Measurements from ENCODE around the gene MAZ.

The MAZ gene

DNA sequence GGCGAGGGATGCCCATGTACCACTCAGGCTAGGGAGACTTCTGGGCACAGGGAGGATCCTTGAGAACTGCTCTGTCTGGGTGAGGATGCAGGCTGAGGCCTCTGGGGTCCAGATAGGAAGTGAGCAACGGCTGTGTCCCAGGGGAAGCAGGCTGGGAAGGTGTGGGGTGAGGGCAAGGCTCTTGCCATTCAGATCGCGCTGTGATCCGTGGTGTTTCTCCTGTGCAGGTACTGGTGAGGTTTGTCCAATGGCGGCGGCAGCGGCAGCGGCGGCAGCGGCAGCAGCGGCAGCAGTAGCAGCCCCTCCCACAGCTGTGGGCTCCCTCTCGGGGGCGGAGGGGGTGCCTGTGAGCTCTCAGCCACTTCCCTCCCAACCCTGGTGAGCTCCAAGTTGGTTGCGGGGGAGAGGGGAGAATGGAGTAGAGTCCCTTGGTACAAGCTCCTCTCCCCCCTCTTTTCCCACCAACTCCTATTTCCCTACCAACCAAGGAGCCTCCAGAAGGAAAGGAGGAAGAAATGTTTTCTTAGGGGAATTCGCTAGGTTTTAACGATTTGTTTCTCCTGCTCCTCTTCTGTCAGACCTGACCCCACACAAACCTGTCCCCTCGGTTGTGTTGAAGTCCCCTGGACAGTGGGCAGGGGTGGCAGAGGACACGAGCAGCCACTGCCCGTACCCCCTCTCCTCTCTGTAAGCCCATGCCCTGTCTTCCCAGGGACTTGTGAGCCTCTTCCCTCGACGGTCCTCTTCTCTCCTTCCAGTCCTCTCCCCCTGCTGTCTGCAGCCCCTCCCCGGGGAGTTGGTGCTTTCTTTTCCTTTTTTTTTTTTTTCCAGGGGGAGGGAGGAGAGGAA, 3.7 kb downstream of the MAZ start:
- DNase-seq (ENCODE audit: low read depth): no peak

DNA sequence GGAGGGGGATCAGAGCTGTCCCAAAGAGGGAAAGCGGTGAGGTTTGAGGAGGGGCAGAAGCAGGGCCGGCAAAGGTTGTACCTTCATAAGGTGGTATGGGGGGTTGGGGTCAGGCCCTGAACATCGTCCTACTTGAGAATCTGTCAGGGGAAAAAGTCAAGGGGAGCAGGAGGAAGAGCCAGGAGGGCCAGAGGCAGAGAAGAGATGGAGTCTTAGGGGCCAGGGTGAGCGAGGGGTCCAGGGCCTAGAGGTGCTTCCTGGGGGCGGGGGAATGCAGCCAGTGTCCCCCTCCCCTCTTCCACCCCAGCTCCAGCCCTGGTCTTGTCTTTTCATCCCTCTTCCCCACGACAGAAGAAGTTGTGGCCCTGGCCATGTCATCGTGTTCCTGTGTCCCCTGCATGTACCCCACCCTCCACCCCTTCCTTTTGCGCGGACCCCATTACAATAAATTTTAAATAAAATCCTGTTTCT, 4.4 kb downstream of the MAZ start:
- DNase-seq (ENCODE audit: low read depth): no peak

DNA sequence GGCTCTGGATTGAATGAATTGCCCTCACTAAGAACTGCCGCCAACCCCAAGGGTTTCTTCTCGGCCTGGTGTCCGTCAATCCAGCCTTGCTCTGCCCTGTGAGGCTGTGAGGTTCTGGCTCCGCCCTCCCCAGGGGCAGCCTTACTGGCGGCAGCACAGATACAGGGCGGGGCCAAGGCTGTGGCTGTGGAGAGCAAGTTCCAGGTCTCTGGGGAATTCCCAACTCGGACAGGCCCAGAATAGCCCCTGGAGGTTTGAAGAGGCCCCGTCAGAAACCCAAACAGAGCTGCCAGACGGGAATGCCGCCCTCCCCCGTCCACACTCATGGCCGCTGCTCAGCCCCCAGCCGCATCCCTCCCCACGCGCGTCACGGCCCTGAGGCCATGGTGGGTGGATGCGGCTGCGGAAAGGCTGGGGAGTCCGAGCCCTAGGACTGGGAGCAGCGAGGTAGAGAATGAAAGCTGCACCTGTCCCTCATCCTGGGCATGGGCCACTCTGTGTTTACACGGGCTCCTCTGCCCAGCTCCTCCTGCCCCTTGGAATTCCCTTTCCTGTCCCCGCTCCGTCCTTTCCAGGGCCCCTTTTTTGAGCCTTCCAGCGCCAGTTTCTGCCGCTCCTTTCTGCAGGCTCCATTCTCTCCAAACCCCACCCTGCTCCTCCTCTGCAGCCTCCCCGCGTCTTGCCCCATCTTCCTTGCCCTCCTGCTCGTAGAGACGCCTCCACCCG, 5.0 kb downstream of the MAZ start:
- peak; percentile 91 for DNase-seq (ENCODE audit: low read depth)

DNA sequence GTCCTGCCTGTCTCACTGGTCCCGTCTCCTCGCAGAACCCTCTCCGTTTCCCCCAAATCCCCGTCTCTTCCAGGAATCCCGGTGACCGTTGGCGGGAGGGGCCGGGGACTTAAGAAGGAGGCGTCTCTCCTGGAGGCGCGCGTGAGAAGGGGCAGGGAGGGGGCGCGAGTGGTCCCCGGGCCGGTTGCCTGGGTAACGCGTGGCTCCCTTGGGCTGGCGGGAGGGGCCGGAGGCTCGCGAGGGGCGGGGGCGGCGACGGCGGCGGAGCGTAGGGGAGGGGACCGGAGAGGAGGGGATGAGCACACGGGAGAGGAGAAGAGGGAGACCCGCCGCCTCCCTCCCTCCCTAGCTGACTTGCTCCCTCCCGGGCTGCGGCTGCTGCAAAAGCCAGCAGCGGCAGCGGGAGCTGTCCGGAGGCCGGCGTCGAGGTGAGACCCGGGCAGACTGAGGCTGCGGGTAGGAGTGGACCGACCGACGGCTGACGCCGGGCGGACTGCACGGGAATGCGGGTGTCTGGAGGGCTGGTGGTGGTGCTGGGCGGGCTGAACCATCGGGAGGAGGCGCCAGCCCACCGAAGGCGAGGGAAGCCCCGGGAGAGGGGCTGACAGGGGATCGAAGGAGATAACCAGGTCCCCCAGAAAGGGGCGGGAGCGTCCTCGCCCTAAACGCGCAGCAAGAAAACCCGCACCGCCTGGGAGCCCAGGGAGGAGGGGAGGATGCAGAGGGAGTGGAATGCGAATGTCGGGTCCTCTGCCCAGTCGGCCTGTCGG, 5.8 kb downstream of the MAZ start, which contains the start of gene PRRT2:
TSS of gene PRRT2 (plus strand) at position 298 of the 770 bp plus-strand sequence. CDS start 862 bp downstream, outside the sequence.
- no peak for DNase-seq (ENCODE audit: low read depth)

DNA sequence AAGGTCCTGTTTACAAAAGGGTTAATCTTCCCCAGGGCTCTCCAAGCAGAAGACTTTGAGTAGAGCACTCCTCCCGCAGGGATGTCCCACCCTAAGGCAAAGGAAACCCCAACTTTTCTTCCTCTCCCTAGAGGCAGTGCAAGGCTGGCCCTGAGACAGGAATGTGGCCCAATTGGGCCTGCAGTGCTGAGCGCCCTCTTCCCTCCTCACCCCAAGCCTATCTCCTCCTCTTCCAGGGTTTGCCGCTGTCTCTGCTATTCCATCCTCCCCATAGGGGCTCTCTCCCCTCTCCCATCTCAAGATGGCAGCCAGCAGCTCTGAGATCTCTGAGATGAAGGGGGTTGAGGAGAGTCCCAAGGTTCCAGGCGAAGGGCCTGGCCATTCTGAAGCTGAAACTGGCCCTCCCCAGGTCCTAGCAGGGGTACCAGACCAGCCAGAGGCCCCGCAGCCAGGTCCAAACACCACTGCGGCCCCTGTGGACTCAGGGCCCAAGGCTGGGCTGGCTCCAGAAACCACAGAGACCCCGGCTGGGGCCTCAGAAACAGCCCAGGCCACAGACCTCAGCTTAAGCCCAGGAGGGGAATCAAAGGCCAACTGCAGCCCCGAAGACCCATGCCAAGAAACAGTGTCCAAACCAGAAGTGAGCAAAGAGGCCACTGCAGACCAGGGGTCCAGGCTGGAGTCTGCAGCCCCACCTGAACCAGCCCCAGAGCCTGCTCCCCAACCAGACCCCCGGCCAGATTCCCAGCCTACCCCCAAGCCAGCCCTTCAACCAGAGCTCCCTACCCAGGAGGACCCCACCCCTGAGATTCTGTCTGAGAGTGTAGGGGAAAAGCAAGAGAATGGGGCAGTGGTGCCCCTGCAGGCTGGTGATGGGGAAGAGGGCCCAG, 6.7 kb downstream of the MAZ start:
- DNase-seq (ENCODE audit: low read depth): no peak

DNA sequence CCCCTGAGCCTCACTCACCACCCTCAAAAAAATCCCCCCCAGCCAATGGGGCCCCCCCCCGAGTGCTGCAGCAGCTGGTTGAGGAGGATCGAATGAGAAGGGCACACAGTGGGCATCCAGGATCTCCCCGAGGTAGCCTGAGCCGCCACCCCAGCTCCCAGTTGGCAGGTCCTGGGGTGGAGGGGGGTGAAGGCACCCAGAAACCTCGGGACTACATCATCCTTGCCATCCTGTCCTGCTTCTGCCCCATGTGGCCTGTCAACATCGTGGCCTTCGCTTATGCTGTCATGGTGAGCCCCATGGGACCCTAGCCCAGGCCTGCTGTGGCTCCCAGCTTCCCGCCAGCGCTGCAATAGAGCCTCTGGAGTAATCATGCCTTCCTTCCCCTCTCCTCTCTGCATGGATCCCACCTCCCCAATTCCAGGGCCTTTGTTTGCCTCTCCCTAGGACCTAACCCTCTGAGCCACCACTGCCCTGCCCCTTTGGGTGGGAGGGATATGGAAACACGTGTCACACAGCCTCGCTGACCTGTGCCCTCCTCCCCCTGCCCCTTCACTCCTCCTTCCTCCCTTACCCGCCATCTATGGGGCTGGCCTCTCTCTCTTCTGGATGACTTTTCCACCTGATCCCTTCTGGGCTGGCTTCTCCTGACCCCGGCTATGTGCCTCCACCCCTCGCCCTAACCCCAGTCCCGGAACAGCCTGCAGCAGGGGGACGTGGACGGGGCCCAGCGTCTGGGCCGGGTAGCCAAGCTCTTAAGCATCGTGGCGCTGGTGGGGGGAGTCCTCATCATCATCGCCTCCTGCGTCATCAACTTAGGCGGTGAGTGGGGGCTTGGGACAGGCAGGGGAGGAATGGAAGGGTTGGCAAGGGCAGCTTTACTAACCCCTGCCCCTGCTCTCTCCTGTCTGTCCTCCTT, 7.6 kb downstream of the MAZ start:
- DNase-seq (ENCODE audit: low read depth): no peak

DNA sequence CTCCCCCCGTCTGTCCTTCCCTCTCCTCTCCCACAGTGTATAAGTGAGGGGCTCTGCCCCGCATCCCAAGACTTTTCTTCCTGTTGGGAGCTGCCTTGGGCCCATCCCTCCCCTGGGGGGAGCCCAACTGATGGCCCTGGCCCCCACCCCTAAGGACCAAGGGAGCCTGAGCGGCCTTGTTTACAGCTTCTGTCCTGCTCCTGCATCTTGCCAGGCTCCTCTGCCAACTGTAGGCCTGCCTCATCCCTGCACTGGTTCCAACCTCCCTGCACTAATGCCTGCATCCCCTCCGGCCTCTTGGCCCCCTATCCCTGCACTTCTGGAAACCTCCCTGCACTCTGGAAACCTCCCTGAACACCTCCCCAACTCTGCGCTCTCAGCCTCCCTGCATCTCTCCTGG, 8.3 kb downstream of the MAZ start:
- no peak for DNase-seq (ENCODE audit: low read depth)

DNA sequence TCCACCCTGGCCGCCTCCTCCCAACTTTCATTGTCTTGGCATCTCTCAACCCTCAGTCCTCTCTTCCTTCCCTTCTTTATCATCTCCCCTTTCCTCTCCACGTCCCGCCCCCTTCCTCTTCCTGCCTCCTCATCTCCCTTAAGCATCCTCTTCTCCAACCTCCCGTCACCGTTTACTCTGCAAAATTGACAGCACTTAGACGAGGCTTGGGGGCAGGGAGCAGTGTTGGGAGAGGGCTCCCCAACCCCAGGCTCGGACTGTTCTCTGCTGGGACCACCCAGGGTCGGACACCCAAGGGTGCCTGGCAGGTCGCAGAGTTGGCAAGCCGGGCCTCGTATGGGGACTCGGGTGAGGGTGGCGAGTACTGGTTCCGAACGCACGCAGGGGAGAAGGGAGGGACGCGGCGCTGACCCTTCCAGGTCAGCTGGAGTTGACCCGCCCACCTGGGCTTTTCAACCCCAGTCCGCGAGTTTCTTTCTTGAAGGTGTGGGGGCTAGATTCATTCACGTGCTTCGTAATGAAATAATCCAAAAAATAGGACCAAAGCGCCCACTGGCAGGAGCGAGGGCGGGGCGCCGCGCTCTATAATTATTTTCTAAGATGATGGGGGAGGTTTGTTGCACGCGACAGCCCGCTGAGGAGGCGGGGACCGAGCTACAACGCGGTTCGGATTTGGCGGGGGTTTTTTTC, 8.8 kb downstream of the MAZ start:
- no peak for DNase-seq (ENCODE audit: low read depth)

DNA sequence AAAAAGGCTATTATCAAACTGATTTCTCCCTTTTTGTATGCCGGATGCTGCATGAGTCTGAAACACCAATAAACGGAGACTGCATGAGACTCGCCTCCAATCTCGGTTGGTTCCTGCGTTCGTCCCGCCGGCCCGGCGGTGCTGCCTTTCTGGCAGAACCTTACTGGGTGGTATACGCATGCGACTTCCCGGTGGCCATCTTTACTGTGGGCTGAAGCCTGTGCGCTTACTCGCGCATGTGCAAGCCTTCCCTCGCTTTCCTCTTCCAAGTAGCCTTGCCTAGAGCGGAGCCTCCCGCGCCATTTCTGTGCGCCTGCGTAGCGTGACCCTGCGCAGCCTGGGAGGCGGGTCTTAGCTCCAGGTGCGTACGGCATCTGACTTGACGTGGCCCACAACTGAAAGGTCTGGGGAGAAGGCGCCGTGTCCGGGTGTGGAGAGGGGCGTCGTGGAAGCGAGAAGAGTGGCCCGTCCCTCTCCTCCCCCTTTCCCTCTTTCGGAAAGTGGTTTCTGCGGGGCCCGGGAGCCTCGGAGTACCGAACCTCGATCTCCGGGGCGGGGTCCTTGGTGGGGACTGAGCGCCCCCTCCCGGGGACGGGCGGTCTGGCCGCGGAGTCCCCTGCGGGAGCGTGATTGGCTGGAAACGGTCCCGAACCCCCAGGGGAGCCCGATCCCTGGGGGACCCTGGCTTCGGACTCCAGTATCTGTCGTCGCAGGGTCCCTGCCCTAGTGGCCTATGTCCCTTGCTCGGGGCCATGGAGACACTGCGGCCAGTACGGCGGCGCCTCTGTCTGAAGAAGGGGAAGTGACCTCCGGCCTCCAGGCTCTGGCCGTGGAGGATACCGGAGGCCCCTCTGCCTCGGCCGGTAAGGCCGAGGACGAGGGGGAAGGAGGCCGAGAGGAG, 9.7 kb downstream of the MAZ start, which contains the start of gene PAGR1:
TSS of gene PAGR1 (plus strand) at position 360 of the 901 bp plus-strand sequence. CDS start at position 734, 374 bp downstream.
- DNase-seq (ENCODE audit: low read depth): peak; percentile 98

DNA sequence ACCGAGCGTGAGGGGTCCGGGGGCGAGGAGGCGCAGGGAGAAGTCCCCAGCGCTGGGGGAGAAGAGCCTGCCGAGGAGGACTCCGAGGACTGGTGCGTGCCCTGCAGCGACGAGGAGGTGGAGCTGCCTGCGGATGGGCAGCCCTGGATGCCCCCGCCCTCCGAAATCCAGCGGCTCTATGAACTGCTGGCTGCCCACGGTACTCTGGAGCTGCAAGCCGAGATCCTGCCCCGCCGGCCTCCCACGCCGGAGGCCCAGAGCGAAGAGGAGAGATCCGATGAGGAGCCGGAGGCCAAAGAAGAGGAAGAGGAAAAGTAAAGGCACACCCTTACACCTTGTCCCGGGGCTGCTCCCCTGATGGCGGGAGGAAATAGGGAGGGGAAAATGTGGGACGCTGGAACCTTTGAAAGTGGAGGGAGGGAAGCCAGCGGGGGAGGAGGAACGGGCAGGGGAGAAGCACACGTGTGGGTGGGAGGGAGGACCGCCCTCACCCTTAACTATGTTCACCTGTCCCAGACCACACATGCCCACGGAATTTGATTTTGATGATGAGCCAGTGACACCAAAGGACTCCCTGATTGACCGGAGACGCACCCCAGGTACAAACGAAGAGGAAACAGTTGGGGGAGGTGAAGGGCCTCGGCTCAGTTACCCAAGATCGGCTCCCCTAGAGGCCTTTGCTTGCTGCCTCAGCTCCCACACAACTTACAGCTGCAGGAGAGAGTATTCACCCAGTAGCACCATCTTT, 10.5 kb downstream of the MAZ start:
- no peak for DNase-seq (ENCODE audit: low read depth)

DNA sequence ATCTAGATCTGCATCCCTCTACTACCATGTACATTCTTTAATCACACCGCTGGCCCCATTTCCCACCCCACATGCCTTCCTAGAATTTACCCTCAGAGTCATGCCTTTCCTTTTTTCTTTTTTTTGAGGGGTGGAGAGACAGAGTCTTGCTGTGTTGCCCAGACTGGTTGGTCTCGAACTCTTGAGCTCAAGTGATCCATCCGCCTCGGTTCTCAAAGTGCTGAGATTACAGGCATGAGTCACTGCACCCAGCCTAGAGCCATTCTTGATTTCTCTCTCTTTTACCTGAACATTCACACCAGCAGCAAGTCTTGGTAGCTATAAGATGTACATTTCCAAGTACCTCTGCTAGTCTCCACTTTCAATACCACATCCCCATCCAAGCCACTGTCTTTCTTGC, 11.8 kb downstream of the MAZ start:
- DNase-seq (ENCODE audit: low read depth): no peak

DNA sequence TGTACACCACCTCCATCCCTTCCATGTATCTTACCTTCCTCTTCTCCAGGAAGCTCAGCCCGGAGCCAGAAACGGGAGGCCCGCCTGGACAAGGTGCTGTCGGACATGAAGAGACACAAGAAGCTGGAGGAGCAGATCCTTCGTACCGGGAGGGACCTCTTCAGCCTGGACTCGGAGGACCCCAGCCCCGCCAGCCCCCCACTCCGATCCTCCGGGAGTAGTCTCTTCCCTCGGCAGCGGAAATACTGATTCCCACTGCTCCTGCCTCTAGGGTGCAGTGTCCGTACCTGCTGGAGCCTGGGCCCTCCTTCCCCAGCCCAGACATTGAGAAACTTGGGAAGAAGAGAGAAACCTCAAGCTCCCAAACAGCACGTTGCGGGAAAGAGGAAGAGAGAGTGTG, 13.2 kb downstream of the MAZ start:
- no peak for DNase-seq (ENCODE audit: low read depth)

DNA sequence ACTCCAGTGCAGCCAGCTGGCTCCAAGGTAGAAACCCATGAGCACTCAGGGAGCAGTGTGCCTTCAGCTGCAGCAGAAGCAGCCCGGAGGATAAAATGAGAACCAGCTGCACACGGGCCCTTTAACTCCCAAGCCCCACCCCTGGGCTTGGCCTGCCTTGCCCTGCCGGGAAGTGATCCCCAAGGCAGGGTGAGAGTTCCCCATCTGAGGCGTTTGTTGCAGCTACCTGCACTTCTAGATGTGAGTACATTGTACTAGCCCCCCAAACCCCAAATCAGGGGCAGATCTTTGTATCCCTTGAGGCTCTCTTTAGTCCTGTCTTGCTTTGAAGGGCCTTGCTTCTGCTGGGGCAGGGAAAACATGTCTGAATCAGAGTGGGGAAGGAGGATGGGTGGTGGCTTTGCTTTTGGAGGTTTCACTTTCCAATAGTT, 14.0 kb downstream of the MAZ start, which contains the start of gene MVP:
TSS of gene MVP (plus strand) at position 192 of the 431 bp plus-strand sequence. CDS start 10,088 bp downstream, outside the sequence.
- no peak for DNase-seq (ENCODE audit: low read depth)

DNA sequence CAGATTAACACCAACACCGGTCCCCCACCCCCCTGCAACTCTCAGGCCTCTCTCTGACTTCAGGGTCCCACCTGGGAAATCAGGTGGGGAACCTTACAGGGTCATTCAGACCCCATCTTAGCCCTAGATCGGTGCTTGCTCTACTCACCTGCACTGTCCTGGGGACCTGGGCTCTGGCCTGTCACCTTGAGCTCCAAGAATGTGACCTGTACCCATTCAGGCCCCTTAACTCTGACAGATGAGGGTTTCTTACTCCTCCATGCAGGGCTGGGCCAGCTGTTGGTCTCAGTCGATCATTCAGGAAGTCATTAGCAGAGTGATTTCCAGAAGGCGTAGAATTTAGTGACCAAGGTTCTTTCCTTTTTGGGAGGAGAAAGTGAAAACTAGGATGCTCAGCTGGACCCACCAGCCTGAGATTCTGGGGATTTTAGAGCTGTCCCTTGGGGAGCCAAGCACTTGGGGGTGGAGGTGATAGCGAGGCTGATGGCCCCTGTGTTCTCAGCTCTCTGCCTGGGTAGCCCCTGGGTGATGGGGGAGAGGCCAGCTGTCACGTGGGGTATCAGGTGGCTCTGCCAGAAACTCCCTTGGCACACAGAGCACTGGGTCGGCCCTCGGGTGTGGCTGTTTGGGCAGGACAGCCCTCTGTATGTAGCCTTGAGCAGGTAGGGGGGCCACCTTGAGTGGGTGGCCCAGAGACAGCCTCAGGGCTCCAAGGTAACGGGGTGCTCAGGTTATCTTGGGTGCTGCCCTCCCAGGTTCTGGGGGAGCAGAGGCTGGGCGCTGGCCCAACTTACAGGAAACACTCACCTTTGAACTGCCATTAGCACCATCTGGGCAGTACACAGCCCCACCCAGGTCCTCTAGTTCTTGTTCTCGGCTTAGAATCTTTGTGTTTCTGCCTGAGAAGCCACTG, 14.7 kb downstream of the MAZ start:
- DNase-seq (ENCODE audit: low read depth): no peak

DNA sequence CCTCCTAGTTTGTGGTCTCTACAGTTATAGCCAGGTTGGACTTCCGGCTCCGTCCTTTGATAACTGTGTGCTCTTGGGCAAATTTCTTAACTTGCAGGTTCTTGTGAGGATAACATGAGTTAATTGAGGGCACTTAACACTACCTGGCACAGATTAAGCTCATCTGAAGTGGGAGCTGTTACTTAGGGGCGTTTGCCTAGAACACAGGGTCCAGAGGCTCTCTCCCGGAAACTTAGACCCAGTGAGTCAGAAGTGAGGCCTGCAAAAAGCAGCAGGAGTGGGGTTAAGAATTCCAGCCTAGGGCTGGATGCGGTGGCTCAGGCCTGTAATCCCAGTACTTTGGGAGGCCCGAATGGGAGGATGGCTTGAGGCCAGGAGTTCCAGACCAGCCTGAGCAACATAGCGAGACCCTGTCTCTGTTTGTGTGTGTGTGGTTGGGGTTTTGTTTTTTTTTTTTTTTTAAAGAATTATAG, 15.3 kb downstream of the MAZ start:
- DNase-seq (ENCODE audit: low read depth): no peak

DNA sequence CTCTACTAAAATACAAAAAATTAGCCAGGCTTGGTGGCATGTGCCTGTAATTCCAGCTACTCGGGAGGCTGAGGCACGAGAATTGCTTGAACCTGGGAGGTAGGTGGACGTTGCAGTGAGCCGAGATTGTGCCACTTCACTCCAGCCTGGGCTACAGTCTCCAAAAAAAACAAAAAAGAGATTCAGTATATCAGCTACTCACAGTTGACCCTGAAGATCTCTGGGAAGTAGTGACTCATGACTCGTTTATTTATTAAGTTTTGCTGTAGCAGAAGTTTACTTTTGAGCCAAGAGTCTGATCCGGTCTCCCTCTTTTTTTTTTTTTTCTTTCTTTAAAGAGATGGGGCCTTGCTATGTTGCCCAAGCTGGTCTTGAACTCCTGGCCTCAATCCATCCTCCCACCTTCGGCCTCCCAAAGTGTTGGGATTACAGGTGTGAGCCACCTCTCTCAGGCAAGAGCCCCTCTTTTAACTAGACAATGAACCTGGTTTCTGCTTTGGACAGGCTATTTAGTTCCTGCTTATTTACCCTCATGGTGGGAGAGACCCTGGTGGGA, 18.3 kb downstream of the MAZ start:
- no peak for DNase-seq (ENCODE audit: low read depth)
